K562 (cell line): ENCODE data around the gene TP53BP2. TPM values are rescaled to one million over a fixed set of nuclear protein-coding genes. Genes with fewer than 3 reads are reported as not detected.

Experiments used
- BACH1 ChIP-seq: fragments of 200-800 bp; sonication (Bioruptor generic); IDR thresholded peaks from 2 replicates; pipeline ENCODE4 v1.6.1; 2016; ENCODE audit warnings: missing genetic modification characterization, missing compliant biosample characterization
- CHD1 ChIP-seq: fragments of 200-600 bp; sonication (generic); IDR thresholded peaks from one replicate; pipeline ENCODE4 v1.6.1; 2012; ENCODE audit warnings: mild to moderate bottlenecking, moderate library complexity, low read length, inconsistent platforms
- CUX1 ChIP-seq: fragments of 200-800 bp; sonication (Bioruptor generic); IDR thresholded peaks from 2 replicates; pipeline ENCODE4 v1.6.1; 2016; ENCODE audit warnings: missing genetic modification characterization, missing compliant biosample characterization
- DMBX1 ChIP-seq: fragments of 250-450 bp; sonication (Bioruptor Pico); IDR thresholded peaks from 2 replicates; pipeline ENCODE4 v1.8.0; 2022; ENCODE audit warnings: inconsistent platforms, mild to moderate bottlenecking, moderate library complexity, borderline replicate concordance
- GTF2E2 ChIP-seq: fragments of 200-800 bp; sonication (Bioruptor generic); IDR thresholded peaks from 2 replicates; pipeline ENCODE4 v1.6.1; 2016; ENCODE audit warnings: missing genetic modification characterization, missing compliant biosample characterization
- HIVEP1 ChIP-seq: fragments of 250-450 bp; sonication (Bioruptor Pico); IDR thresholded peaks from 2 replicates; pipeline ENCODE4 v1.4.0; 2020; ENCODE audit warnings: mild to moderate bottlenecking
- IFI16 ChIP-seq: fragments of 250-450 bp; sonication (Bioruptor Pico); IDR thresholded peaks from 2 replicates; pipeline ENCODE4 v2.1.2; 2022; ENCODE audit warnings: mild to moderate bottlenecking, inconsistent platforms
- IRF2 ChIP-seq: sonication (generic); formaldehyde crosslinking; IDR thresholded peaks from 2 replicates; pipeline ENCODE4 v1.8.1; 2022; ENCODE audit warnings: mild to moderate bottlenecking, missing genetic modification reagents
- KLF10 ChIP-seq: fragments of 250-450 bp; sonication (Bioruptor Pico); IDR thresholded peaks from 2 replicates; pipeline ENCODE4 v1.6.1; 2021; ENCODE audit warnings: matching md5 sums
- NBN ChIP-seq: fragments of 450-650 bp; IDR thresholded peaks from 2 replicates; pipeline ENCODE4 v1.6.1; 2016; ENCODE audit warnings: low read depth, mild to moderate bottlenecking
- NR1H2 ChIP-seq: sonication (generic); formaldehyde crosslinking; IDR thresholded peaks from 2 replicates; pipeline ENCODE4 v1.4.0; 2020; ENCODE audit warnings: mild to moderate bottlenecking, missing genetic modification reagents
- RBM39 ChIP-seq: fragments of 200-400 bp; formaldehyde crosslinking; optimal IDR thresholded peaks from 2 replicates; pipeline ENCODE3; 2018; ENCODE audit warnings: low read depth, low read length
- RNF2 ChIP-seq: sonication (generic); IDR thresholded peaks from 2 replicates; pipeline ENCODE4 v1.6.1; 2016
- TCF7L2 ChIP-seq: fragments of 150-350 bp; IDR thresholded peaks from 2 replicates; pipeline ENCODE4 v1.6.1; 2016; ENCODE audit warnings: low read depth, mild to moderate bottlenecking, low read length, moderate library complexity
- ZMIZ1 ChIP-seq, 2 experiments: fragments of 150-350 bp in 1 of 2; IDR thresholded peaks; 2 replicates each; pipeline ENCODE4 v1.6.1; 2012 to 2016; ENCODE audit warnings: low read depth in 2 of 2, low read length in 2 of 2, mild to moderate bottlenecking in 1 of 2, moderate library complexity in 1 of 2
- ZNF274 ChIP-seq: IDR thresholded peaks from 2 replicates; pipeline ENCODE4 v1.6.1; 2011; ENCODE audit warnings: low read depth, mild to moderate bottlenecking, low read length, moderate library complexity, borderline replicate concordance
- polyA plus RNA-seq, 8 experiments: library from polyadenylated mRNA; depleted of rRNA in 4 of 8; stranded (reverse) in 5 of 8; unstranded in 3 of 8; fragments of >200 nt; fragmentation: Nextera tagmentation in 2 of 8; fragmentation: Illumina TruSeq in 1 of 8; extraction: Ambion mirVana in 2 of 8; extraction: Trizol in 1 of 8; gene quantifications; 2 replicates each; pipeline versions ENCODE4 v1.2.1 to v1.2.3, GENCODE V29; 2011 to 2014; ENCODE audit warnings: inconsistent platforms in 1 of 8, missing spikeins in 1 of 8
- total RNA-seq, 7 experiments: library from RNA; depleted of rRNA in 6 of 7; stranded (reverse); fragments of >200 nt in 6 of 7; fragmentation: Illumina TruSeq in 2 of 7; extraction: Trizol in 2 of 7; gene quantifications; 2 replicates each; pipeline versions ENCODE4 v1.2.1 to v1.2.3, GENCODE V29; 2011 to 2021; ENCODE audit warnings: low replicate concordance in 1 of 7
- TF ChIP-seq, protein P1 (sequence below): fragments of 450-650 bp; IDR thresholded peaks from 2 replicates; pipeline ENCODE4 v1.6.1; 2017; ENCODE audit warnings: antibody characterized with exemption, mild to moderate bottlenecking

TP53BP2 gene
- total and polyA plus RNA-seq, 9 of the 15 experiments (the other 6 are each of a cell fraction or from before 2014, with no cell fraction given): 17.0 to 69.6 (median 40.1) TPM

DNA sequence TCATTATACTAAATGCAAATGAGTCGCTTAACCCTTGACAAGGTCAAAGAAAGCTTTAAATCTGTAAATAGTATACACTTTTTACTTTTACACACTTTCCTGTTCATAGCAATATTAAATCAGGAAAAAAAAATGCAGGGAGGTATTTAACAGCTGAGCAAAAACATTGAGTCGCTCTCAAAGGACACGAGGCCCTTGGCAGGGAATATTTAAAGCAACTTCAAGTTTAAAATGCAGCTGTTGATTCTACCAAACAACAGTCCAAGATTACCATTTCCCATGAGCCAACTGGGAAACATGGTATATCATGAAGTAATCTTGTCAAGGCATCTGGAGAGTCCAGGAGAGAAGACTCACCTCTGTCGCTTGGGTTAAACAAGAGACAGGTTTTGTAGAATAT, 70.7 kb downstream of the TP53BP2 start (continued):
- TF ChIP-seq, protein P1, sequence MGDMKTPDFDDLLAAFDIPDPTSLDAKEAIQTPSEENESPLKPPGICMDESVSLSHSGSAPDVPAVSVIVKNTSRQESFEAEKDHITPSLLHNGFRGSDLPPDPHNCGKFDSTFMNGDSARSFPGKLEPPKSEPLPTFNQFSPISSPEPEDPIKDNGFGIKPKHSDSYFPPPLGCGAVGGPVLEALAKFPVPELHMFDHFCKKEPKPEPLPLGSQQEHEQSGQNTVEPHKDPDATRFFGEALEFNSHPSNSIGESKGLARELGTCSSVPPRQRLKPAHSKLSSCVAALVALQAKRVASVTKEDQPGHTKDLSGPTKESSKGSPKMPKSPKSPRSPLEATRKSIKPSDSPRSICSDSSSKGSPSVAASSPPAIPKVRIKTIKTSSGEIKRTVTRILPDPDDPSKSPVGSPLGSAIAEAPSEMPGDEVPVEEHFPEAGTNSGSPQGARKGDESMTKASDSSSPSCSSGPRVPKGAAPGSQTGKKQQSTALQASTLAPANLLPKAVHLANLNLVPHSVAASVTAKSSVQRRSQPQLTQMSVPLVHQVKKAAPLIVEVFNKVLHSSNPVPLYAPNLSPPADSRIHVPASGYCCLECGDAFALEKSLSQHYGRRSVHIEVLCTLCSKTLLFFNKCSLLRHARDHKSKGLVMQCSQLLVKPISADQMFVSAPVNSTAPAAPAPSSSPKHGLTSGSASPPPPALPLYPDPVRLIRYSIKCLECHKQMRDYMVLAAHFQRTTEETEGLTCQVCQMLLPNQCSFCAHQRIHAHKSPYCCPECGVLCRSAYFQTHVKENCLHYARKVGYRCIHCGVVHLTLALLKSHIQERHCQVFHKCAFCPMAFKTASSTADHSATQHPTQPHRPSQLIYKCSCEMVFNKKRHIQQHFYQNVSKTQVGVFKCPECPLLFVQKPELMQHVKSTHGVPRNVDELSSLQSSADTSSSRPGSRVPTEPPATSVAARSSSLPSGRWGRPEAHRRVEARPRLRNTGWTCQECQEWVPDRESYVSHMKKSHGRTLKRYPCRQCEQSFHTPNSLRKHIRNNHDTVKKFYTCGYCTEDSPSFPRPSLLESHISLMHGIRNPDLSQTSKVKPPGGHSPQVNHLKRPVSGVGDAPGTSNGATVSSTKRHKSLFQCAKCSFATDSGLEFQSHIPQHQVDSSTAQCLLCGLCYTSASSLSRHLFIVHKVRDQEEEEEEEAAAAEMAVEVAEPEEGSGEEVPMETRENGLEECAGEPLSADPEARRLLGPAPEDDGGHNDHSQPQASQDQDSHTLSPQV: peak; percentile 42
- TF ChIP-seq RBM39 (no peak), HIVEP1 (CRISPR knock-in tag) (no peak), NR1H2 (CRISPR knock-in tag) (no peak), CUX1 (CRISPR knock-in tag) (peak; percentile 43; the same call in 1 of the 2 replicates), DMBX1 (peak; percentile 62; the same call in 1 of the 2 replicates), NBN (no peak), CHD1 (no peak), ZMIZ1 (IDR thresholded peaks at IDR 0.05; ENCODE audit: low read depth in 2 of 2, low read length in 2 of 2) (no peak), BACH1 (tag) (0 out of 2 replicates have a peak, but pooled peaks have one; percentile 2), RNF2 (no peak), IFI16 (CRISPR knock-in tag) (0 out of 2 replicates have a peak, but pooled peaks have one; percentile 15), ZNF274 (no peak), TCF7L2 (no peak), GTF2E2 (tag) (no peak), KLF10 (CRISPR knock-in tag) (no peak), IRF2 (CRISPR knock-in tag) (no peak)
